HEK293 (cell line): ENCODE measurements around the gene SPATA2L.
"Not testable (repeated sequence)": the region's sequence is repeated elsewhere in the genome, so short reads cannot be mapped to it uniquely, and the experiment has no call there.

Experiments
- CTCF ChIA-PET: fragments of 350-600 bp; formaldehyde crosslinking; extraction: SDS; loops from one replicate; lab custom pipeline; 2021; ENCODE audit warnings: antibody characterized with exemption; lab: Yijun Ruan, JAX
- POLR2A ChIA-PET: fragments of 300-600 bp; formaldehyde crosslinking; extraction: SDS; loops from one replicate; lab custom pipeline; 2020; ENCODE audit warnings: antibody characterized with exemption, inconsistent platforms; lab: Yijun Ruan, JAX
- H3K27ac ChIP-seq: fragments of 200-500 bp; sonication (Bioruptor generic); 2 replicates; pipeline ENCODE4 v1.5.1; 2014; ENCODE audit warnings: low read depth, low read length, control low read depth, inconsistent platforms; ENCODE audit errors: extremely low read depth
- H3K36me3 ChIP-seq, 2 experiments: fragments of 200-500 bp in 1 of 2; sonication (Bioruptor generic) in 1 of 2; 1 replicate in 1 of 2; 2 replicates in 1 of 2; pipeline ENCODE4 v1.5.1; 2014 to 2017; ENCODE audit warnings: inconsistent platforms in 2 of 2, low read length in 2 of 2; ENCODE audit not compliant: control insufficient read depth in 2 of 2, insufficient read depth in 1 of 2
- H3K4me1 ChIP-seq: fragments of 200-500 bp; sonication (Bioruptor generic); 2 replicates; pipeline ENCODE4 v1.5.1; 2014; ENCODE audit warnings: mild to moderate bottlenecking, low read length, inconsistent platforms; ENCODE audit not compliant: control insufficient read depth, insufficient read depth
- H3K4me3 ChIP-seq: 2 replicates; pipeline ENCODE4 v1.5.1; 2011; ENCODE audit warnings: low read depth, mild to moderate bottlenecking, control low read depth, low read length, moderate library complexity
- H3K9me3 ChIP-seq: fragments of 200-500 bp; sonication (Bioruptor generic); 2 replicates; pipeline ENCODE4 v1.5.1; 2014; ENCODE audit warnings: low read depth, low read length, inconsistent platforms; ENCODE audit not compliant: control insufficient read depth, insufficient read depth
- EGR2 ChIP-seq: fragments of 450-650 bp; formaldehyde crosslinking; IDR thresholded peaks from 2 replicates; pipeline ENCODE4 v1.5.1; 2016; ENCODE audit warnings: low read depth, missing biosample characterization, missing genetic modification characterization
- GLIS1 ChIP-seq: fragments of 450-650 bp; formaldehyde crosslinking; IDR thresholded peaks from 2 replicates; pipeline ENCODE4 v1.5.1; 2016; ENCODE audit warnings: missing biosample characterization, missing genetic modification characterization
- KLF1 ChIP-seq: fragments of 450-650 bp; formaldehyde crosslinking; IDR thresholded peaks from 2 replicates; pipeline ENCODE4 v1.5.1; 2016; ENCODE audit warnings: missing biosample characterization, missing genetic modification characterization
- KLF9 ChIP-seq: fragments of 450-650 bp; formaldehyde crosslinking; IDR thresholded peaks from 2 replicates; pipeline ENCODE4 v1.5.1; 2016; ENCODE audit warnings: missing biosample characterization, missing genetic modification characterization, low read depth
- SCRT2 ChIP-seq: fragments of 450-650 bp; formaldehyde crosslinking; IDR thresholded peaks from 2 replicates; pipeline ENCODE4 v1.5.1; 2016; ENCODE audit warnings: missing biosample characterization, missing genetic modification characterization
- SETDB1 ChIP-seq: IDR thresholded peaks from one replicate; pipeline ENCODE4 v1.6.1; 2017; ENCODE audit warnings: mild to moderate bottlenecking, low read length, moderate library complexity, mixed read lengths; ENCODE audit not compliant: insufficient read length
- YY1 ChIP-seq: fragments of 450-650 bp; formaldehyde crosslinking; IDR thresholded peaks from 2 replicates; pipeline ENCODE4 v1.5.1; 2018; ENCODE audit warnings: missing biosample characterization, missing genetic modification characterization
- YY2 ChIP-seq: fragments of 450-650 bp; formaldehyde crosslinking; IDR thresholded peaks from 2 replicates; pipeline ENCODE4 v1.5.1; 2016; ENCODE audit warnings: missing biosample characterization, missing genetic modification characterization
- ZFHX2 ChIP-seq: fragments of 450-650 bp; formaldehyde crosslinking; conservative IDR thresholded peaks from 2 replicates; pipeline ENCODE4 v1.5.1; 2016; ENCODE audit warnings: missing biosample characterization, missing genetic modification characterization
- ZNF202 ChIP-seq: fragments of 450-650 bp; formaldehyde crosslinking; IDR thresholded peaks from 2 replicates; pipeline ENCODE4 v1.5.1; 2016; ENCODE audit warnings: missing biosample characterization, missing genetic modification characterization, borderline replicate concordance
- ZNF433 ChIP-seq: fragments of 450-650 bp; formaldehyde crosslinking; IDR thresholded peaks from 2 replicates; pipeline ENCODE4 v1.5.1; 2016; ENCODE audit warnings: missing biosample characterization, missing genetic modification characterization, low read depth
- ZNF521 ChIP-seq: fragments of 450-650 bp; formaldehyde crosslinking; IDR thresholded peaks from 2 replicates; pipeline ENCODE4 v1.5.1; 2017; ENCODE audit warnings: missing biosample characterization, mild to moderate bottlenecking, missing genetic modification characterization
- ZNF776 ChIP-seq: fragments of 450-650 bp; formaldehyde crosslinking; IDR thresholded peaks from 2 replicates; pipeline ENCODE4 v1.5.0; 2017; ENCODE audit warnings: missing biosample characterization, missing genetic modification characterization, borderline replicate concordance
- TF ChIP-seq, protein P1 (sequence below): fragments of 450-650 bp; formaldehyde crosslinking; IDR thresholded peaks from 2 replicates; pipeline ENCODE4 v1.5.1; 2016; ENCODE audit warnings: missing biosample characterization, missing genetic modification characterization, low read depth
- TF ChIP-seq, protein P2 (sequence below): fragments of 450-650 bp; formaldehyde crosslinking; IDR thresholded peaks from 2 replicates; pipeline ENCODE4 v1.5.1; 2016; ENCODE audit warnings: missing biosample characterization, missing genetic modification characterization
- TF ChIP-seq, protein P3 (sequence below): fragments of 450-650 bp; formaldehyde crosslinking; IDR thresholded peaks from 2 replicates; pipeline ENCODE4 v1.5.1; 2017; ENCODE audit warnings: missing biosample characterization, missing genetic modification characterization
- TF ChIP-seq, protein P4 (sequence below): fragments of 450-650 bp; formaldehyde crosslinking; IDR thresholded peaks from 2 replicates; pipeline ENCODE4 v1.5.1; 2016; ENCODE audit warnings: missing biosample characterization, missing genetic modification characterization
- TF ChIP-seq, protein P5 (sequence below): fragments of 450-650 bp; formaldehyde crosslinking; IDR thresholded peaks from 2 replicates; pipeline ENCODE4 v1.5.1; 2016; ENCODE audit warnings: missing biosample characterization, missing genetic modification characterization, low read depth
- TF ChIP-seq, protein P6 (sequence below): fragments of 450-650 bp; formaldehyde crosslinking; IDR thresholded peaks from 2 replicates; pipeline ENCODE4 v1.5.1; 2017; ENCODE audit warnings: missing biosample characterization, missing genetic modification characterization

The SPATA2L gene

DNA sequence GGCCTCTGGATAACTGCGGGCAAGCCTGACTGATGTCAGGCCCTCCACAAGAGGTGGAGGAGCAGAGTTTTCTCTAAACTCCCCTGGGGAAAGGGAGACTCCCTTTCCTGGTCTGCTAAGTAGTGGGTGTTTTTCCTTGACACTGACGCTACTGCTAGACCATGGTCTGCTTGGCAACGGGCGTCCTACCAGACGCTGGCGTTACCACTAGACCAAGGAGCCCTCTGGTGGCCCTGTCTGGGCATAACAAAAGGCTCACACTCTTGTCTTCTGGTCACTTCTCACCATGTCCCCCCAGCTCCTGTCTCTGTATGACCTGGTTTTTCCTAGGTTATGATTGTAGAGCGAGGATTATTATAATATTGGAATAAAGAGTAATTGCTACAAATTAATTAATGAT is 34.5 kb downstream of the SPATA2L start:
- H3K4me3 ChIP-seq, H3K4me1 ChIP-seq: not testable (repeated sequence)
- ChIA-PET POLR2A (interaction anchor here (0.6 to 0.8 kb wide), 2 partner anchors 102 to 426 kb away, joined by 3 to 4 read pairs; no protein-coding TSS in a partner anchor), CTCF (interaction anchor here (0.7 to 1.7 kb wide), 5 partner anchors 8 to 67 kb away, joined by 3 to 9 read pairs (median 3); no protein-coding TSS in a partner anchor)
- TF ChIP-seq SETDB1: peak; percentile 83
- TF ChIP-seq, all 188 proteins: peak for 1; not testable (repeated sequence) for 187
- H3K27ac ChIP-seq, H3K9me3 ChIP-seq: not testable (repeated sequence)
- H3K36me3 ChIP-seq: peaks cover 11 to 29% of the 10 kb centered on the region in 2 experiments; a peak in 2 of 3 replicates

DNA sequence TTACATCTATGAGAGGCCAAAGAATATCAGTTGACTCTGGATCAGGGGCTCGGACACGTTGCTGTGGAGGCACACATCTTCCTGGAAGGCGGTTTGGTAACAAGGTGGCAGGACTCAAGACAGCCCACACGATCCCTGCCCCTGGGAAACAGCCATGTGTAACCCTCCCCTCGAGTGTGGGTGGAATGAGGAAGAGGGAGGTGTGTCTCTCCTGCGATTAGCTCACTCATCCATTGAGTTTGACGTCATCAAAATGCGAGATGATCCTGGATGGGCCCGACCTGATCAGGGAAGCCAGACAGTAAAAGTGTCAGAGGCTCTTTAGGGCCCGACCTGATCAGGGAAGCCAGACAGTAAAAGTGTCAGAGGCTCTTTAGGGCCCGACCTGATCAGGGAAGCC is 37.3 kb downstream of the SPATA2L start:
- TF ChIP-seq ZFHX2 (tag by site-specific recombination): peak; percentile 48
- peak; percentile 71 for TF ChIP-seq EGR2
- H3K36me3 ChIP-seq: peaks cover 11 to 54% of the 10 kb centered on the region in 2 experiments; a peak in 2 of 3 replicates
- CTCF ChIA-PET, H3K27ac ChIP-seq, POLR2A ChIA-PET, H3K9me3 ChIP-seq, H3K4me1 ChIP-seq, H3K4me3 ChIP-seq: not testable (repeated sequence)

DNA sequence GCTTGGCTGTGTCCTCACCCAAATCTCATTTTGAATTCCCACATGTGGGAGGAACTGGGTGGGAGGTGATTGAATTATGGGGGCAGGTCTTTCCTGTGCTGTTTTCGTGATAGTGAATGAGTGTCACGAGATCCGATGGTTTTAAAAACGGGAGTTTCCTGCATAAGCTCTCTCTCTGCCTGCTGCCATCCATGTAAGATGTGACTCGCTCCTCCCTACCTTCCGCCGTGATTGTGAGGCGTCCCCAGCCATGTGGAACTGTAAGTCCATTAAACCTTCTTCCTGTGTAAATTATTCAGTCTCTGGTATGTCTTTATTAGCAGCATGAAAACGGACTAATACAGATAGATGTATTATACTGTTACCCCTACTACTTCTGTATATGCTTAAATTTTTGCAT is 40.3 kb downstream of the SPATA2L start:
- Histone ChIP-seq H3K4me3 (no peak overlapping the region), H3K27ac (no peak overlapping the region), H3K9me3 (no peaks in the 10 kb centered on the region), H3K4me1 (0 out of 2 replicates have a peak, but pooled peaks cover 3% of the 10 kb centered on the region), H3K36me3 (peaks cover 11 to 51% of the 10 kb centered on the region in 2 experiments; a peak in 2 of 3 replicates)
- ChIA-PET CTCF (no interaction called here), POLR2A (no interaction called here)
- TF ChIP-seq ZNF433 (tag by site-specific recombination): no peak
- no peak for TF ChIP-seq ZNF521 (tag by site-specific recombination)
- no peak for TF ChIP-seq ZNF202 (tag by site-specific recombination)
- TF ChIP-seq SCRT2 (tag by site-specific recombination): no peak
- TF ChIP-seq, protein P1, sequence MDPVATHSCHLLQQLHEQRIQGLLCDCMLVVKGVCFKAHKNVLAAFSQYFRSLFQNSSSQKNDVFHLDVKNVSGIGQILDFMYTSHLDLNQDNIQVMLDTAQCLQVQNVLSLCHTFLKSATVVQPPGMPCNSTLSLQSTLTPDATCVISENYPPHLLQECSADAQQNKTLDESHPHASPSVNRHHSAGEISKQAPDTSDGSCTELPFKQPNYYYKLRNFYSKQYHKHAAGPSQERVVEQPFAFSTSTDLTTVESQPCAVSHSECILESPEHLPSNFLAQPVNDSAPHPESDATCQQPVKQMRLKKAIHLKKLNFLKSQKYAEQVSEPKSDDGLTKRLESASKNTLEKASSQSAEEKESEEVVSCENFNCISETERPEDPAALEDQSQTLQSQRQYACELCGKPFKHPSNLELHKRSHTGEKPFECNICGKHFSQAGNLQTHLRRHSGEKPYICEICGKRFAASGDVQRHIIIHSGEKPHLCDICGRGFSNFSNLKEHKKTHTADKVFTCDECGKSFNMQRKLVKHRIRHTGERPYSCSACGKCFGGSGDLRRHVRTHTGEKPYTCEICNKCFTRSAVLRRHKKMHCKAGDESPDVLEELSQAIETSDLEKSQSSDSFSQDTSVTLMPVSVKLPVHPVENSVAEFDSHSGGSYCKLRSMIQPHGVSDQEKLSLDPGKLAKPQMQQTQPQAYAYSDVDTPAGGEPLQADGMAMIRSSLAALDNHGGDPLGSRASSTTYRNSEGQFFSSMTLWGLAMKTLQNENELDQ: no peak
- TF ChIP-seq YY2: no peak
- TF ChIP-seq, protein P2, sequence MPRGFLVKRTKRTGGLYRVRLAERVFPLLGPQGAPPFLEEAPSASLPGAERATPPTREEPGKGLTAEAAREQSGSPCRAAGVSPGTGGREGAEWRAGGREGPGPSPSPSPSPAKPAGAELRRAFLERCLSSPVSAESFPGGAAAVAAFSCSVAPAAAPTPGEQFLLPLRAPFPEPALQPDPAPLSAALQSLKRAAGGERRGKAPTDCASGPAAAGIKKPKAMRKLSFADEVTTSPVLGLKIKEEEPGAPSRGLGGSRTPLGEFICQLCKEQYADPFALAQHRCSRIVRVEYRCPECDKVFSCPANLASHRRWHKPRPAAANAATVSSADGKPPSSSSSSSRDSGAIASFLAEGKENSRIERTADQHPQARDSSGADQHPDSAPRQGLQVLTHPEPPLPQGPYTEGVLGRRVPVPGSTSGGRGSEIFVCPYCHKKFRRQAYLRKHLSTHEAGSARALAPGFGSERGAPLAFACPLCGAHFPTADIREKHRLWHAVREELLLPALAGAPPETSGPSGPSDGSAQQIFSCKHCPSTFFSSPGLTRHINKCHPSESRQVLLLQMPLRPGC: no peak
- TF ChIP-seq, protein P3, sequence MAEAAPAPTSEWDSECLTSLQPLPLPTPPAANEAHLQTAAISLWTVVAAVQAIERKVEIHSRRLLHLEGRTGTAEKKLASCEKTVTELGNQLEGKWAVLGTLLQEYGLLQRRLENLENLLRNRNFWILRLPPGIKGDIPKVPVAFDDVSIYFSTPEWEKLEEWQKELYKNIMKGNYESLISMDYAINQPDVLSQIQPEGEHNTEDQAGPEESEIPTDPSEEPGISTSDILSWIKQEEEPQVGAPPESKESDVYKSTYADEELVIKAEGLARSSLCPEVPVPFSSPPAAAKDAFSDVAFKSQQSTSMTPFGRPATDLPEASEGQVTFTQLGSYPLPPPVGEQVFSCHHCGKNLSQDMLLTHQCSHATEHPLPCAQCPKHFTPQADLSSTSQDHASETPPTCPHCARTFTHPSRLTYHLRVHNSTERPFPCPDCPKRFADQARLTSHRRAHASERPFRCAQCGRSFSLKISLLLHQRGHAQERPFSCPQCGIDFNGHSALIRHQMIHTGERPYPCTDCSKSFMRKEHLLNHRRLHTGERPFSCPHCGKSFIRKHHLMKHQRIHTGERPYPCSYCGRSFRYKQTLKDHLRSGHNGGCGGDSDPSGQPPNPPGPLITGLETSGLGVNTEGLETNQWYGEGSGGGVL: no peak
- TF ChIP-seq, protein P4, sequence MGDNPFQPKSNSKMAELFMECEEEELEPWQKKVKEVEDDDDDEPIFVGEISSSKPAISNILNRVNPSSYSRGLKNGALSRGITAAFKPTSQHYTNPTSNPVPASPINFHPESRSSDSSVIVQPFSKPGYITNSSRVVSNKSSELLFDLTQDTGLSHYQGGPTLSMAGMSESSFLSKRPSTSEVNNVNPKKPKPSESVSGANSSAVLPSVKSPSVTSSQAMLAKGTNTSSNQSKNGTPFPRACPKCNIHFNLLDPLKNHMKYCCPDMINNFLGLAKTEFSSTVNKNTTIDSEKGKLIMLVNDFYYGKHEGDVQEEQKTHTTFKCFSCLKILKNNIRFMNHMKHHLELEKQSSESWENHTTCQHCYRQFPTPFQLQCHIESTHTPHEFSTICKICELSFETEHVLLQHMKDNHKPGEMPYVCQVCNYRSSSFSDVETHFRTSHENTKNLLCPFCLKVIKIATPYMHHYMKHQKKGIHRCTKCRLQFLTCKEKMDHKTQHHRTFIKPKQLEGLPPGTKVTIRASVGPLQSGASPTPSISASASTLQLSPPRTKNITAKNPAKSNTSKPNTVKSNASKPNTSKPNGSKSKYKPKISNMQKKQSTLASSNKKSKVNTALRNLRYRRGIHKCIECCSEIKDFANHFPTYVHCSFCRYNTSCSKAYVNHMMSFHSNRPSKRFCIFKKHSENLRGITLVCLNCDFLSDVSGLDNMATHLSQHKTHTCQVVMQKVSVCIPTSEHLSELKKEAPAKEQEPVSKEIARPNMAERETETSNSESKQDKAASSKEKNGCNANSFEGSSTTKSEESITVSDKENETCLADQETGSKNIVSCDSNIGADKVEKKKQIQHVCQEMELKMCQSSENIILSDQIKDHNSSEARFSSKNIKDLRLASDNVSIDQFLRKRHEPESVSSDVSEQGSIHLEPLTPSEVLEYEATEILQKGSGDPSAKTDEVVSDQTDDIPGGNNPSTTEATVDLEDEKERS (tag by site-specific recombination): no peak
- no peak for TF ChIP-seq ZNF776 (tag by site-specific recombination)
- no peak for TF ChIP-seq GLIS1 (tag by site-specific recombination)
- TF ChIP-seq KLF1 (tag by site-specific recombination): no peak
- TF ChIP-seq, protein P5, sequence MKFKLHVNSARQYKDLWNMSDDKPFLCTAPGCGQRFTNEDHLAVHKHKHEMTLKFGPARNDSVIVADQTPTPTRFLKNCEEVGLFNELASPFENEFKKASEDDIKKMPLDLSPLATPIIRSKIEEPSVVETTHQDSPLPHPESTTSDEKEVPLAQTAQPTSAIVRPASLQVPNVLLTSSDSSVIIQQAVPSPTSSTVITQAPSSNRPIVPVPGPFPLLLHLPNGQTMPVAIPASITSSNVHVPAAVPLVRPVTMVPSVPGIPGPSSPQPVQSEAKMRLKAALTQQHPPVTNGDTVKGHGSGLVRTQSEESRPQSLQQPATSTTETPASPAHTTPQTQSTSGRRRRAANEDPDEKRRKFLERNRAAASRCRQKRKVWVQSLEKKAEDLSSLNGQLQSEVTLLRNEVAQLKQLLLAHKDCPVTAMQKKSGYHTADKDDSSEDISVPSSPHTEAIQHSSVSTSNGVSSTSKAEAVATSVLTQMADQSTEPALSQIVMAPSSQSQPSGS (tag by site-specific recombination): no peak
- no peak for TF ChIP-seq YY1 (tag by site-specific recombination)
- TF ChIP-seq, protein P6, sequence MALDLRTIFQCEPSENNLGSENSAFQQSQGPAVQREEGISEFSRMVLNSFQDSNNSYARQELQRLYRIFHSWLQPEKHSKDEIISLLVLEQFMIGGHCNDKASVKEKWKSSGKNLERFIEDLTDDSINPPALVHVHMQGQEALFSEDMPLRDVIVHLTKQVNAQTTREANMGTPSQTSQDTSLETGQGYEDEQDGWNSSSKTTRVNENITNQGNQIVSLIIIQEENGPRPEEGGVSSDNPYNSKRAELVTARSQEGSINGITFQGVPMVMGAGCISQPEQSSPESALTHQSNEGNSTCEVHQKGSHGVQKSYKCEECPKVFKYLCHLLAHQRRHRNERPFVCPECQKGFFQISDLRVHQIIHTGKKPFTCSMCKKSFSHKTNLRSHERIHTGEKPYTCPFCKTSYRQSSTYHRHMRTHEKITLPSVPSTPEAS (tag by site-specific recombination): no peak
- no peak for TF ChIP-seq KLF9 (tag by site-specific recombination)
